ENCODE measurements around the gene CLEC10A. TPM values are rescaled to one million over a fixed set of nuclear protein-coding genes. Genes with fewer than 3 reads are reported as not detected.

Gene CLEC10A
- total and polyA plus RNA-seq, 2 experiments from 2014 or later, result not detected

- Histone ChIP-seq H3K4me2 (no peak overlapping the region), H3K36me3 (ENCODE audit: insufficient read depth) (no peaks in the 10 kb centered on the region), H3K4me3 (no peak overlapping the region), H4K20me1 (replicated peaks; ENCODE audit: insufficient read depth) (no peaks in the 10 kb centered on the region), H3K27ac (ENCODE audit: low read depth) (no peak overlapping the region), H3K9me2 (ENCODE audit: insufficient read depth) (no peaks in the 10 kb centered on the region), H3K4me1 (ENCODE audit: insufficient read depth) (no peaks in the 10 kb centered on the region; the same call in 1 of the 2 replicates), H3F3A (replicated peaks; ENCODE audit: low read depth) (0 out of 2 replicates have a peak, but pooled peaks cover 7% of the 10 kb centered on the region), H3K79me2 (replicated peaks; ENCODE audit: insufficient read depth) (no peaks in the 10 kb centered on the region), H3K27me3 (ENCODE audit: insufficient read depth) (no peaks in the 10 kb centered on the region), H2AFZ (peak overlapping the region; percentile 52; the same call in 1 of the 2 replicates)
- Mint-ChIP-seq H3K4me3 (no peak overlapping the region), H3K4me1 (peaks cover 14% of the 10 kb centered on the region), H3K27me3 (ENCODE audit: insufficient read depth, low read depth, poor library complexity) (peaks cover 13% of the 10 kb centered on the region), H3K36me3 (ENCODE audit: low read depth) (0 out of 3 replicates have a peak, but pooled peaks cover 3% of the 10 kb centered on the region), H3K27ac (no peak overlapping the region), H3K9me3 (peaks cover 8% of the 10 kb centered on the region)
- TF ChIP-seq STAT1 (IDR thresholded peaks at IDR 0.05; ENCODE audit: unreplicated experiment), result no peak
- TF ChIP-seq ZNF462 (CRISPR knock-in tag; IDR thresholded peaks at IDR 0.05), result no peak
- no peak for TF ChIP-seq EZH2phosphoT487 (IDR thresholded peaks at IDR 0.05; ENCODE audit: unreplicated experiment)
- TF ChIP-seq JUNB (IDR thresholded peaks at IDR 0.05; ENCODE audit: unreplicated experiment), result no peak
- no peak for TF ChIP-seq ZNF331 (CRISPR knock-in tag; IDR thresholded peaks at IDR 0.05; ENCODE audit: low read depth)
- no peak for TF ChIP-seq CREB1 (CRISPR knock-in tag; IDR thresholded peaks at IDR 0.05; ENCODE audit: low read depth)
- no peak for TF ChIP-seq NANOG (IDR thresholded peaks at IDR 0.05; ENCODE audit: borderline replicate concordance)
- TF ChIP-seq EZH2 (IDR thresholded peaks at IDR 0.05; ENCODE audit: low read depth, unreplicated experiment), result no peak
- TF ChIP-seq ETS1 (IDR thresholded peaks at IDR 0.05), result no peak
- TF ChIP-seq POLR2AphosphoS5 (IDR thresholded peaks at IDR 0.05; ENCODE audit: low read depth), result no peak
- TF ChIP-seq CTCF (conservative IDR thresholded peaks at IDR 0.05; ENCODE audit: low read depth in 2 of 2), result no peak
- no peak for TF ChIP-seq REST (IDR thresholded peaks at IDR 0.05; ENCODE audit: unreplicated experiment)
- no peak for TF ChIP-seq ZNF114 (CRISPR knock-in tag; IDR thresholded peaks at IDR 0.05)
- no peak for DNase-seq (ENCODE audit: low spot score)
- no peak for ATAC-seq
These were observed 33.4 kb upstream of the CLEC10A start for GRCh38 chr17:7113273-7114071.

All from GM23338 (cell line).